SK-N-SH (cell line): ENCODE results near the gene PSMA6. TPM values are rescaled to one million over a fixed set of nuclear protein-coding genes. Genes with fewer than 3 reads are reported as not detected.

Experiments
- CTCF ChIA-PET: fragments of 300-600, 350-600 bp; formaldehyde crosslinking; extraction: SDS; loops from one replicate; lab custom pipeline; 2021; lab: Yijun Ruan, JAX
- POLR2A ChIA-PET: fragments of 350-600 bp; sonication (Branson Sonifier 250); formaldehyde crosslinking; extraction: SDS; loops from one replicate; lab custom pipeline; 2020; ENCODE audit warnings: antibody characterized with exemption, inconsistent platforms; lab: Yijun Ruan, JAX
- DNase-seq: peaks from one replicate; pipeline ENCODE4 v3.0.0; 2012
- H2AFZ ChIP-seq: fragments of 200-600 bp; sonication (generic); 2 replicates; pipeline ENCODE4 v1.8.1; 2016; ENCODE audit warnings: antibody characterized with exemption, mild to moderate bottlenecking, low read depth
- H3F3A ChIP-seq: fragments of 200-600 bp; sonication (generic); replicated peaks from 2 replicates; pipeline ENCODE3; 2016; ENCODE audit warnings: antibody characterized with exemption, mild to moderate bottlenecking; ENCODE audit not compliant: insufficient read depth
- H3K27ac ChIP-seq, 2 experiments: fragments of 200-500 bp in 1 of 2; fragments of 200-600 bp in 1 of 2; sonication (Bioruptor generic) in 1 of 2; sonication (generic), shearing (Covaris generic) in 1 of 2; 2 replicates each; pipeline versions ENCODE4 v1.5.1 to v1.6.1; 2014 to 2016; ENCODE audit warnings: low read depth in 2 of 2, inconsistent platforms in 1 of 2, low read length in 1 of 2, mild to moderate bottlenecking in 1 of 2, mixed read lengths in 1 of 2
- H3K27me3 ChIP-seq: fragments of 200-600 bp; sonication (generic), shearing (Covaris generic); 2 replicates; pipeline ENCODE4 v1.6.1; 2016; ENCODE audit warnings: mixed run types; ENCODE audit not compliant: insufficient read depth
- H3K36me3 ChIP-seq, 2 experiments: fragments of 200-500 bp in 1 of 2; fragments of 200-600 bp in 1 of 2; sonication (Bioruptor generic) in 1 of 2; sonication (generic) in 1 of 2; replicated peaks in 1 of 2; 2 replicates each; pipeline versions ENCODE3 to v1.5.1; 2014 to 2016; ENCODE audit warnings: low read length in 1 of 2, mild to moderate bottlenecking in 1 of 2; ENCODE audit not compliant: insufficient read depth in 2 of 2, control insufficient read depth in 1 of 2
- H3K4me1 ChIP-seq, 2 experiments: fragments of 200-500 bp in 1 of 2; fragments of 200-600 bp in 1 of 2; sonication (Bioruptor generic) in 1 of 2; sonication (generic), shearing (Covaris generic) in 1 of 2; 2 replicates each; pipeline versions ENCODE4 v1.5.1 to v1.6.1; 2014 to 2016; ENCODE audit warnings: low read depth in 1 of 2, low read length in 1 of 2, mixed run types in 1 of 2; ENCODE audit not compliant: insufficient read depth in 2 of 2, control insufficient read depth in 1 of 2
- H3K4me2 ChIP-seq: fragments of 200-600 bp; sonication (generic), shearing (Covaris generic); 2 replicates; pipeline ENCODE4 v1.6.1; 2017; ENCODE audit warnings: mixed run types
- H3K4me3 ChIP-seq, 2 experiments: fragments of 200-500 bp in 1 of 2; fragments of 200-600 bp in 1 of 2; sonication (Bioruptor generic) in 1 of 2; sonication (generic), shearing (Covaris generic) in 1 of 2; 2 replicates each; pipeline versions ENCODE4 v1.5.1 to v1.8.1; 2014 to 2016; ENCODE audit warnings: low read depth in 2 of 2, inconsistent platforms in 1 of 2, low read length in 1 of 2, mild to moderate bottlenecking in 1 of 2, mixed read lengths in 1 of 2, moderate library complexity in 1 of 2
- H3K79me2 ChIP-seq: fragments of 200-600 bp; sonication (generic); 2 replicates; pipeline ENCODE4 v1.8.1; 2017; ENCODE audit warnings: mild to moderate bottlenecking; ENCODE audit not compliant: insufficient read depth
- H3K9ac ChIP-seq: fragments of 200-600 bp; sonication (generic); 2 replicates; pipeline ENCODE4 v1.6.1; 2017; ENCODE audit warnings: mixed run types
- H3K9me2 ChIP-seq: fragments of 200-600 bp; sonication (generic); 2 replicates; pipeline ENCODE4 v1.6.1; 2017; ENCODE audit warnings: mixed run types
- H3K9me3 ChIP-seq: fragments of 200-600 bp; sonication (generic); 2 replicates; pipeline ENCODE4 v1.6.1; 2017; ENCODE audit warnings: mixed run types, mild to moderate bottlenecking, moderate library complexity
- H4K20me1 ChIP-seq: fragments of 200-600 bp; sonication (generic); 2 replicates; pipeline ENCODE4 v1.6.1; 2017; ENCODE audit warnings: mild to moderate bottlenecking, mixed run types; ENCODE audit not compliant: insufficient read depth
- CHD2 ChIP-seq: fragments of 150-350 bp; IDR thresholded peaks from 2 replicates; pipeline ENCODE4 v1.6.1; 2018; ENCODE audit warnings: low read length; ENCODE audit not compliant: partially characterized antibody
- ELF1 ChIP-seq: IDR thresholded peaks from 2 replicates; pipeline ENCODE4 v1.4.0; 2012
- EP300 ChIP-seq, 2 experiments: IDR thresholded peaks; 2 replicates each; pipeline versions ENCODE4 v1.4.0 to v1.6.1; 2012; ENCODE audit warnings: borderline replicate concordance in 1 of 2, low read depth in 1 of 2, low read length in 1 of 2
- FOXM1 ChIP-seq: IDR thresholded peaks from 2 replicates; pipeline ENCODE4 v1.4.0; 2012; ENCODE audit warnings: low read depth, mild to moderate bottlenecking
- GABPA ChIP-seq: IDR thresholded peaks from 2 replicates; pipeline ENCODE4 v1.4.0; 2012; ENCODE audit warnings: low read depth, mild to moderate bottlenecking
- GATA2 ChIP-seq: sonication (generic); formaldehyde crosslinking; IDR thresholded peaks from 2 replicates; pipeline ENCODE4 v1.5.0; 2020; ENCODE audit warnings: mild to moderate bottlenecking, missing genetic modification reagents
- MEF2A ChIP-seq: IDR thresholded peaks from 2 replicates; pipeline ENCODE4 v1.4.0; 2012; ENCODE audit warnings: low read depth, borderline replicate concordance
- MXI1 ChIP-seq: IDR thresholded peaks from 2 replicates; pipeline ENCODE4 v1.6.1; 2012; ENCODE audit warnings: mild to moderate bottlenecking, low read depth, low read length, improper control_type of control experiment
- NFIC ChIP-seq: IDR thresholded peaks from 2 replicates; pipeline ENCODE4 v1.4.0; 2012; ENCODE audit warnings: borderline replicate concordance
- RAD21 ChIP-seq: IDR thresholded peaks from 2 replicates; pipeline ENCODE4 v1.6.1; 2012; ENCODE audit warnings: mild to moderate bottlenecking, low read length
- RCOR1 ChIP-seq: fragments of 150-350 bp; IDR thresholded peaks from 2 replicates; pipeline ENCODE4 v1.6.1; 2017; ENCODE audit warnings: antibody characterized with exemption, low read length
- RFX5 ChIP-seq: IDR thresholded peaks from 2 replicates; pipeline ENCODE4 v1.6.1; 2012; ENCODE audit warnings: mild to moderate bottlenecking, improper control_type of control experiment, low read length
- SMC3 ChIP-seq: IDR thresholded peaks from 2 replicates; pipeline ENCODE4 v1.6.1; 2012; ENCODE audit warnings: low read depth, low read length, improper control_type of control experiment
- TEAD4 ChIP-seq: IDR thresholded peaks from 2 replicates; pipeline ENCODE4 v1.4.0; 2012; ENCODE audit warnings: mild to moderate bottlenecking, borderline replicate concordance; ENCODE audit not compliant: insufficient read depth
- WGBS: methylation state at CpG from one replicate; pipeline ENCODE4 v1.1.6; 2017; ENCODE audit warnings: low lambda C conversion rate; 5-methylcytosine and 5-hydroxymethylcytosine counted together
- polyA plus RNA-seq, 3 experiments: library from polyadenylated mRNA; depleted of rRNA; stranded (reverse); fragments of >200 nt; gene quantifications; 2 replicates each; pipeline ENCODE4 v1.2.3, GENCODE V29; 2012
- TF ChIP-seq, protein P1 (sequence below): IDR thresholded peaks from 2 replicates; pipeline ENCODE4 v1.6.1; 2012; ENCODE audit warnings: mild to moderate bottlenecking, low read depth, low read length, moderate library complexity
- TF ChIP-seq, protein P2 (sequence below): IDR thresholded peaks from 2 replicates; pipeline ENCODE4 v1.4.0; 2012; ENCODE audit warnings: low read depth, borderline replicate concordance

The PSMA6 gene
- polyA plus RNA-seq, 1 of the 3 experiments (the other 2 are of a cell fraction) = 174 TPM

GRCh38 chr14:35351497-35351896, 59.3 kb downstream of the PSMA6 start:
- H3K4me1 ChIP-seq = peaks cover 0 to 8% of the 10 kb centered on the region in 2 experiments; a peak in 2 of 4 replicates
- H3K9me3 ChIP-seq = no peaks in the 10 kb centered on the region
- no peaks in the 10 kb centered on the region for H3K27me3 ChIP-seq
- WGBS = 78% methylated on average over 3 of the region's 3 CpGs
- no peak overlapping the region for H3K27ac ChIP-seq
- H3K79me2 ChIP-seq = no peaks in the 10 kb centered on the region
- POLR2A ChIA-PET = no interaction called here
- H3F3A ChIP-seq = no peaks in the 10 kb centered on the region
- no peak overlapping the region for H2AFZ ChIP-seq
- H3K4me3 ChIP-seq = no peak overlapping the region
- H3K4me2 ChIP-seq = no peak overlapping the region
- H3K9ac ChIP-seq = no peak overlapping the region
- CTCF ChIA-PET = no interaction called here
- H3K36me3 ChIP-seq = no peaks in the 10 kb centered on the region
- H4K20me1 ChIP-seq = no peaks in the 10 kb centered on the region
- no peaks in the 10 kb centered on the region for H3K9me2 ChIP-seq
- TF ChIP-seq GATA2 (no peak), ELF1 (no peak), MEF2A (no peak)
- no peak for DNase-seq

DNA sequence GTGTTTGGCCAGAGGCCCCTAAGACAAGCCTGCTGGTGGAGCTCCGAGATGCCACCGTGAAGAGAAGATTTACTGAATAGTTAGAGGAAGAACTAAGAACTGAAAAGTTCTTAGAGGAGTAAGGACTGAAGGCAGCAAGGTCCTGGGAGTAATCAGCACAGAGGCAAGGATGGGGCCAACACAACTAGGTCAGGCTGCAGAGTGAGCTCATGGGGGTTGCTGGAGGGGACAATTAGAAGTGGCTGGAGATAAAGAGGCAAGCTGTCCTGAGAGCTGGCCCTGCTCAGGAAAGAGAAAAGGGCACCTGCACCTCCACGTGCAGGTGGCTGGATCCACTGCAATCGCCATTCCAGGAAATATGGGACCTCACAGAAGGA, 59.7 kb downstream of the PSMA6 start:
- Histone ChIP-seq H2AFZ (no peak overlapping the region), H3K27ac (no peak overlapping the region), H3K79me2 (no peaks in the 10 kb centered on the region), H3K4me3 (no peak overlapping the region), H3K9me3 (no peaks in the 10 kb centered on the region), H3K9me2 (no peaks in the 10 kb centered on the region), H4K20me1 (no peaks in the 10 kb centered on the region), H3K4me2 (no peak overlapping the region), H3K36me3 (no peaks in the 10 kb centered on the region), H3K9ac (no peak overlapping the region), H3K4me1 (peaks cover 0 to 10% of the 10 kb centered on the region in 2 experiments; a peak in 2 of 4 replicates), H3K27me3 (no peaks in the 10 kb centered on the region), H3F3A (no peaks in the 10 kb centered on the region)
- POLR2A ChIA-PET = no interaction called here
- DNase-seq = no peak
- 96% methylated on average over 4 of the region's 4 CpGs for WGBS
- CTCF ChIA-PET = no interaction called here
- TF ChIP-seq EP300 (IDR thresholded peaks at IDR 0.05; ENCODE audit: borderline replicate concordance in 1 of 2, low read depth in 1 of 2, low read length in 1 of 2) (no peak), MXI1 (no peak), NFIC (no peak), FOXM1 (no peak), RCOR1 (no peak), GABPA (no peak), SMC3 (no peak)

DNA sequence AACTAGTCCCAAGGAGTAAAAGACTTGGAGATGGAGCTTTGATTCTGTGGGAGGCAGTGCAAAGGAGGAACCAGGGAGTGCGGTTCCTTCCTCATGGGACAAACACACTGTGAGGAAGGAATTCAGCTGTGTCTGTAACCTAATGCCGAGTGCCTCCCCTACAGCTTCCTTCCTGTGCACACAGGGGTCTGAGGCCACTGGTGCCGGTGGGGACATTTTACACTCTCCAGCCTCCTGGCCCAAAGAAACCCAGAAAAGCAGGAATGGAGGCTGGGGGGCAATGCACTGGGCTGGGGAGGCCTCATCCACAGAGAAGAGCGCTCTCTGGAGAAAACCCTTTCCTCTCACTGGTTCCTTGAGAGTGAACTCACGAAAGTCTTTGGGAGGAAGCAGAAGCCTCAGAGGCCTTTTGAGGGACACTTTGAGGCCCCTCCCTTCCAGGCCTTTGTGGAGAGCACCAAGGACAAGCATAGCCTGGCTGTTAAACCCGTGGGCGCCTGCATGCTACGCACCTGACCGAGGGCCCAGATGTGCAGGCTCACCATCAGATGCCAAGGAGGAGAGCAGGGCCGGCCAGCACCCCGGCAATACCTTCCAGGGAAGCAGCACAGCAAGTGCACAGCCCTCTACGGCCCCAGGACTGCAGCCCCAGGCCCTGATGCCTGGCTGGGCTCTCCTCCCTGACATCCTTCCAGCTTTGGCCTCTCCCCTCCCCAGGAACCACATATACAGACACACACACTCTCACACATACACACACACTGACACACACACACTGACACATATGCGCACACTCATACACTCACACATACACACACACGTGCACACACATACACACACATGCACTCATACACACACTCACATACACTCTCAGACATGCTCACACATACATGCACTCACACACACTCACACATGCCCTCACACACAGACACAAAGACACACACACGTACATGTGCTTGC, 60.4 kb downstream of the PSMA6 start:
- no peaks in the 10 kb centered on the region for H3K36me3 ChIP-seq
- no peak for DNase-seq
- H3K9ac ChIP-seq = no peak overlapping the region
- H3K9me3 ChIP-seq = no peaks in the 10 kb centered on the region
- no peaks in the 10 kb centered on the region for H3K79me2 ChIP-seq
- no peaks in the 10 kb centered on the region for H3K27me3 ChIP-seq
- 88% methylated on average over 10 of the region's 15 CpGs for WGBS
- CTCF ChIA-PET = no interaction called here
- H2AFZ ChIP-seq = no peak overlapping the region
- H3K27ac ChIP-seq = no peak overlapping the region
- H3K4me3 ChIP-seq = no peak overlapping the region
- no peaks in the 10 kb centered on the region for H4K20me1 ChIP-seq
- peaks cover 0 to 10% of the 10 kb centered on the region in 2 experiments; a peak in 2 of 4 replicates for H3K4me1 ChIP-seq
- no peaks in the 10 kb centered on the region for H3K9me2 ChIP-seq
- H3K4me2 ChIP-seq = no peak overlapping the region
- H3F3A ChIP-seq = no peaks in the 10 kb centered on the region
- POLR2A ChIA-PET = no interaction called here
- no peak for TF ChIP-seq RFX5
- no peak for TF ChIP-seq TEAD4
- TF ChIP-seq, protein P1, sequence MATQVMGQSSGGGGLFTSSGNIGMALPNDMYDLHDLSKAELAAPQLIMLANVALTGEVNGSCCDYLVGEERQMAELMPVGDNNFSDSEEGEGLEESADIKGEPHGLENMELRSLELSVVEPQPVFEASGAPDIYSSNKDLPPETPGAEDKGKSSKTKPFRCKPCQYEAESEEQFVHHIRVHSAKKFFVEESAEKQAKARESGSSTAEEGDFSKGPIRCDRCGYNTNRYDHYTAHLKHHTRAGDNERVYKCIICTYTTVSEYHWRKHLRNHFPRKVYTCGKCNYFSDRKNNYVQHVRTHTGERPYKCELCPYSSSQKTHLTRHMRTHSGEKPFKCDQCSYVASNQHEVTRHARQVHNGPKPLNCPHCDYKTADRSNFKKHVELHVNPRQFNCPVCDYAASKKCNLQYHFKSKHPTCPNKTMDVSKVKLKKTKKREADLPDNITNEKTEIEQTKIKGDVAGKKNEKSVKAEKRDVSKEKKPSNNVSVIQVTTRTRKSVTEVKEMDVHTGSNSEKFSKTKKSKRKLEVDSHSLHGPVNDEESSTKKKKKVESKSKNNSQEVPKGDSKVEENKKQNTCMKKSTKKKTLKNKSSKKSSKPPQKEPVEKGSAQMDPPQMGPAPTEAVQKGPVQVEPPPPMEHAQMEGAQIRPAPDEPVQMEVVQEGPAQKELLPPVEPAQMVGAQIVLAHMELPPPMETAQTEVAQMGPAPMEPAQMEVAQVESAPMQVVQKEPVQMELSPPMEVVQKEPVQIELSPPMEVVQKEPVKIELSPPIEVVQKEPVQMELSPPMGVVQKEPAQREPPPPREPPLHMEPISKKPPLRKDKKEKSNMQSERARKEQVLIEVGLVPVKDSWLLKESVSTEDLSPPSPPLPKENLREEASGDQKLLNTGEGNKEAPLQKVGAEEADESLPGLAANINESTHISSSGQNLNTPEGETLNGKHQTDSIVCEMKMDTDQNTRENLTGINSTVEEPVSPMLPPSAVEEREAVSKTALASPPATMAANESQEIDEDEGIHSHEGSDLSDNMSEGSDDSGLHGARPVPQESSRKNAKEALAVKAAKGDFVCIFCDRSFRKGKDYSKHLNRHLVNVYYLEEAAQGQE = no peak
- TF ChIP-seq MXI1 = no peak
- no peak for TF ChIP-seq GATA2
- no peak for TF ChIP-seq FOXM1
- TF ChIP-seq CHD2 = no peak
- TF ChIP-seq EP300 (IDR thresholded peaks at IDR 0.05; ENCODE audit: borderline replicate concordance in 1 of 2, low read depth in 1 of 2, low read length in 1 of 2) = no peak
- TF ChIP-seq RAD21 = no peak
- TF ChIP-seq, protein P2, sequence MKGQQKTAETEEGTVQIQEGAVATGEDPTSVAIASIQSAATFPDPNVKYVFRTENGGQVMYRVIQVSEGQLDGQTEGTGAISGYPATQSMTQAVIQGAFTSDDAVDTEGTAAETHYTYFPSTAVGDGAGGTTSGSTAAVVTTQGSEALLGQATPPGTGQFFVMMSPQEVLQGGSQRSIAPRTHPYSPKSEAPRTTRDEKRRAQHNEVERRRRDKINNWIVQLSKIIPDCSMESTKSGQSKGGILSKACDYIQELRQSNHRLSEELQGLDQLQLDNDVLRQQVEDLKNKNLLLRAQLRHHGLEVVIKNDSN = no peak
- TF ChIP-seq GABPA = no peak
- no peak for TF ChIP-seq MEF2A
